ENCODE data around the gene MTHFD1L.

The MTHFD1L gene

GRCh38 chr6:151012321-151013294 lies 147.1 kb downstream of the MTHFD1L start:
- DNase-seq (ENCODE audit: low read depth) = peak; percentile 15
- TF ChIP-seq CTCF (conservative IDR thresholded peaks at IDR 0.05; ENCODE audit: low read length) = no peak
- H3K4me3 ChIP-seq (ENCODE audit: low read length) = no peak overlapping the region

GRCh38 chr6:151014404-151015100 lies 149.1 kb downstream of the MTHFD1L start:
- peak; percentile 92 for TF ChIP-seq CTCF (conservative IDR thresholded peaks at IDR 0.05; ENCODE audit: low read length)
- peak; percentile 49 for DNase-seq (ENCODE audit: low read depth)
- H3K4me3 ChIP-seq (ENCODE audit: low read length) = no peak overlapping the region

- DNase-seq (ENCODE audit: low read depth) = peak; percentile 28
- TF ChIP-seq CTCF (conservative IDR thresholded peaks at IDR 0.05; ENCODE audit: low read length) = no peak
- H3K4me3 ChIP-seq (ENCODE audit: low read length) = no peak overlapping the region
These were observed 149.7 kb downstream of the MTHFD1L start for GRCh38 chr6:151015101-151015700.

GRCh38 chr6:151016107-151016506 lies 150.6 kb downstream of the MTHFD1L start:
- TF ChIP-seq CTCF (conservative IDR thresholded peaks at IDR 0.05; ENCODE audit: low read length) = no peak
- no peak for DNase-seq (ENCODE audit: low read depth)
- no peak overlapping the region for H3K4me3 ChIP-seq (ENCODE audit: low read length)

- no peak overlapping the region for H3K4me3 ChIP-seq (ENCODE audit: low read length)
- peak; percentile 13 for DNase-seq (ENCODE audit: low read depth)
- TF ChIP-seq CTCF (conservative IDR thresholded peaks at IDR 0.05; ENCODE audit: low read length) = no peak
These were observed 152.5 kb downstream of the MTHFD1L start for GRCh38 chr6:151018046-151018445.

- TF ChIP-seq CTCF (conservative IDR thresholded peaks at IDR 0.05; ENCODE audit: low read length) = no peak
- H3K4me3 ChIP-seq (ENCODE audit: low read length) = no peak overlapping the region
- no peak for DNase-seq (ENCODE audit: low read depth)
These were observed 153.6 kb downstream of the MTHFD1L start for GRCh38 chr6:151018911-151019782.

All from AG10803 (cell line).